ENCODE results near the gene SORCS2. TPM values are rescaled to one million over a fixed set of nuclear protein-coding genes. Genes with fewer than 3 reads are reported as not detected.

The SORCS2 gene
- total RNA-seq, 6 experiments from 2014 or later: 0.18 to 6.2 (median 3.1) TPM

- WGBS (ENCODE audit: insufficient coverage, low coverage, low lambda C conversion rate, missing lambda C conversion rate): 85% methylated on average over 4 of the region's 19 CpGs
- intact Hi-C loops (cut with DNase I): no loop called here
- DNase-seq (no peak), ATAC-seq (no peak)
- peaks cover 0 to 15% (median 7%) of the 10 kb centered on the region in 4 donors for H3K4me1 ChIP-seq
- no peaks in the 10 kb centered on the region for H3K36me3 ChIP-seq
- no peak overlapping the region for H3K27ac ChIP-seq
- no peaks in the 10 kb centered on the region for H3K27me3 ChIP-seq
- no peaks in the 10 kb centered on the region for H3K9me3 ChIP-seq
- TF ChIP-seq CTCF (IDR thresholded peaks at IDR 0.05) (no peak), POLR2A (IDR thresholded peaks at IDR 0.05) (no peak)
- H3K4me3 ChIP-seq: no peak overlapping the region
These were observed 327.5 kb downstream of the SORCS2 start for GRCh38 chr4:7519638-7520376.

- no peak for DNase-seq
- H3K9me3 ChIP-seq: no peaks in the 10 kb centered on the region
- H3K27me3 ChIP-seq: no peaks in the 10 kb centered on the region
- H3K36me3 ChIP-seq: no peaks in the 10 kb centered on the region
- no CpG with 5 or more reads among the region's 6 CpGs for WGBS (ENCODE audit: insufficient coverage, low coverage, low lambda C conversion rate, missing lambda C conversion rate)
- no peak overlapping the region for H3K27ac ChIP-seq
- no peak overlapping the region for H3K4me3 ChIP-seq
- intact Hi-C loops (cut with DNase I): no loop called here
- TF ChIP-seq POLR2A (IDR thresholded peaks at IDR 0.05): no peak
- no peak for TF ChIP-seq CTCF (IDR thresholded peaks at IDR 0.05)
- no peaks in the 10 kb centered on the region for H3K4me1 ChIP-seq
- no peak for ATAC-seq
These were observed 329.3 kb downstream of the SORCS2 start for GRCh38 chr4:7521666-7522065.

- WGBS (ENCODE audit: insufficient coverage, low coverage, low lambda C conversion rate, missing lambda C conversion rate): 81% methylated on average over 3 of the region's 6 CpGs
- Histone ChIP-seq H3K27ac (no peak overlapping the region), H3K27me3 (no peaks in the 10 kb centered on the region), H3K4me1 (no peaks in the 10 kb centered on the region), H3K4me3 (no peak overlapping the region), H3K36me3 (no peaks in the 10 kb centered on the region), H3K9me3 (no peaks in the 10 kb centered on the region)
- no peak for ATAC-seq
- intact Hi-C loops (cut with DNase I): no loop called here
- no peak for TF ChIP-seq CTCF (IDR thresholded peaks at IDR 0.05)
- TF ChIP-seq POLR2A (IDR thresholded peaks at IDR 0.05): no peak
- DNase-seq: no peak
These were observed 330.3 kb downstream of the SORCS2 start for GRCh38 chr4:7522452-7523220.

- Histone ChIP-seq H3K27ac (no peak overlapping the region), H3K36me3 (no peaks in the 10 kb centered on the region), H3K27me3 (no peaks in the 10 kb centered on the region), H3K4me1 (no peaks in the 10 kb centered on the region), H3K4me3 (no peak overlapping the region), H3K9me3 (no peaks in the 10 kb centered on the region)
- ATAC-seq (no peak), DNase-seq (no peak)
- TF ChIP-seq POLR2A (IDR thresholded peaks at IDR 0.05): no peak
- TF ChIP-seq CTCF (IDR thresholded peaks at IDR 0.05): no peak
- WGBS (ENCODE audit: insufficient coverage, low coverage, low lambda C conversion rate, missing lambda C conversion rate): no CpG with 5 or more reads among the region's 12 CpGs
- intact Hi-C loops (cut with DNase I): no loop called here
These were observed 331.2 kb downstream of the SORCS2 start for GRCh38 chr4:7523526-7523925.

Data from right lobe of liver (tissue), 6 donors.